GM23248 (cell line): ENCODE data around the gene DPM3. TPM values are rescaled to one million over a fixed set of nuclear protein-coding genes. Genes with fewer than 3 reads are reported as not detected.
A peak's percentile ranks its signal among the peaks of the same experiment; 100 is the strongest.

Experiments used
- DNase-seq: peaks from one replicate; pipeline ENCODE4 v3.0.0-alpha.2; 2015
- H2AFZ ChIP-seq: fragments of 200-600 bp; sonication (generic); 2 replicates; pipeline ENCODE4 v1.6.1; 2016; ENCODE audit warnings: antibody characterized with exemption
- H3F3A ChIP-seq: fragments of 200-600 bp; sonication (generic); 2 replicates; pipeline ENCODE4 v1.6.1; 2016; ENCODE audit warnings: mild to moderate bottlenecking, antibody characterized with exemption, mixed run types; ENCODE audit not compliant: insufficient read depth
- H3K27ac ChIP-seq: fragments of 200-600 bp; sonication (generic); 2 replicates; pipeline ENCODE4 v1.5.1; 2016; ENCODE audit warnings: mild to moderate bottlenecking
- H3K27me3 ChIP-seq: fragments of 200-600 bp; sonication (generic); replicated peaks from 2 replicates; pipeline ENCODE4 v1.6.1; 2016; ENCODE audit warnings: mild to moderate bottlenecking; ENCODE audit not compliant: insufficient read depth
- H3K36me3 ChIP-seq: fragments of 200-600 bp; sonication (generic); 2 replicates; pipeline ENCODE4 v1.6.1; 2016; ENCODE audit warnings: low read depth, mild to moderate bottlenecking
- H3K4me1 ChIP-seq: fragments of 200-600 bp; sonication (generic); 2 replicates; pipeline ENCODE4 v1.6.1; 2016; ENCODE audit warnings: mild to moderate bottlenecking; ENCODE audit not compliant: insufficient read depth
- H3K4me2 ChIP-seq: fragments of 200-600 bp; sonication (generic); one replicate; pipeline ENCODE4 v1.6.1; 2016; ENCODE audit warnings: mild to moderate bottlenecking; ENCODE audit not compliant: unreplicated experiment
- H3K4me3 ChIP-seq: fragments of 200-600 bp; sonication (generic); 2 replicates; pipeline ENCODE4 v1.5.1; 2016; ENCODE audit warnings: mild to moderate bottlenecking
- H3K79me2 ChIP-seq: fragments of 200-600 bp; sonication (generic); 2 replicates; pipeline ENCODE4 v1.6.1; 2016; ENCODE audit warnings: mild to moderate bottlenecking; ENCODE audit not compliant: insufficient read depth
- H3K9ac ChIP-seq: fragments of 200-600 bp; sonication (generic); 2 replicates; pipeline ENCODE4 v1.6.1; 2016; ENCODE audit warnings: mild to moderate bottlenecking
- H3K9me2 ChIP-seq: fragments of 200-600 bp; sonication (generic); 2 replicates; pipeline ENCODE4 v1.6.1; 2016; ENCODE audit warnings: mixed run types, mild to moderate bottlenecking, moderate library complexity; ENCODE audit not compliant: insufficient read depth
- H3K9me3 ChIP-seq: fragments of 200-600 bp; sonication (generic); one replicate; pipeline ENCODE4 v1.6.1; 2017; ENCODE audit warnings: low read depth
- H4K20me1 ChIP-seq: fragments of 200-600 bp; sonication (generic); 2 replicates; pipeline ENCODE4 v1.6.0; 2016; ENCODE audit not compliant: insufficient read depth
- EZH2 ChIP-seq: fragments of 200-600 bp; sonication (generic); IDR thresholded peaks from 2 replicates; pipeline ENCODE4 v1.6.1; 2018; ENCODE audit warnings: antibody characterized with exemption, mild to moderate bottlenecking; ENCODE audit not compliant: insufficient read depth, poor library complexity, severe bottlenecking
- EZH2phosphoT487 ChIP-seq: fragments of 200-600 bp; sonication (generic); IDR thresholded peaks from 2 replicates; pipeline ENCODE4 v1.6.1; 2018; ENCODE audit warnings: antibody characterized with exemption, moderate library complexity, mild to moderate bottlenecking, low read depth; ENCODE audit not compliant: insufficient read depth
- WGBS, 2 experiments: methylation state at CpG; one replicate each; pipeline ENCODE4 v1.1.6; 2015 to 2017; ENCODE audit warnings: low lambda C conversion rate in 2 of 2, low coverage in 1 of 2; ENCODE audit errors: missing lambda C conversion rate in 2 of 2; 5-methylcytosine and 5-hydroxymethylcytosine counted together
- in situ Hi-C: fragments of 300-500 bp; cut with MboI; formaldehyde crosslinking; loops from 2 replicates; pipeline ENCODE4 v1.15.0; 2020
- polyA plus RNA-seq: library from polyadenylated mRNA; unstranded; fragments of >200 nt; fragmentation: Nextera tagmentation; extraction: Ambion mirVana; gene quantifications from 2 replicates; pipeline ENCODE4 v1.2.1, GENCODE V29; 2016
- total RNA-seq: library from RNA; depleted of rRNA; stranded (reverse); fragments of >200 nt; shearing (Covaris generic); gene quantifications from 2 replicates; pipeline ENCODE4 v1.2.3, GENCODE V29; 2014

Gene DPM3
- total and polyA plus RNA-seq, 2 experiments from 2014 or later: 50.7 to 75.3 TPM

DNA sequence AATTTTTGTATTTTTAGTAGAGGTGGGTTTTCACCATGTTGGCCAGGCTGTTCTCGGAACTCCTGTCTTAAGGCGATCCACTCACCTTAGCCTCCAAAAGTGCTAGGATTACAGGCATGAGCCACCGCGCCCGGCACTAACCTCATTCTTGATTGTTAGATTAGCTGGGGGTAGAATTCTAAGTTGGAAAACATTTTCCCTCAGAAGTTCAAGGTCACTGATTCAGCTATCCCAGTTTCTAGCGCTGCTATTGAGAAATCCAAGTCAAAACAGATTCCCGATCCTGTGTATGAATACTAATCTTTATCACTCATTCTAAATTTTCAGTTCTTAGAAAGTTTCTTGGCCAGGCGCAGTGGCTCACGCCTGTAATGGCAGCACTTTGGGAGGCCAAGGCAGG lies 37.0 kb downstream of the DPM3 start:
- no peak overlapping the region for H2AFZ ChIP-seq
- H3K79me2 ChIP-seq: no peaks in the 10 kb centered on the region
- no peaks in the 10 kb centered on the region for H4K20me1 ChIP-seq
- no peaks in the 10 kb centered on the region for H3K9me2 ChIP-seq
- peaks cover 26% of the 10 kb centered on the region for H3K27me3 ChIP-seq
- H3K4me1 ChIP-seq: no peaks in the 10 kb centered on the region
- no peak overlapping the region for H3K4me3 ChIP-seq
- H3K9me3 ChIP-seq: no peaks in the 10 kb centered on the region
- H3K27ac ChIP-seq: no peak overlapping the region
- WGBS, 2 experiments: 78 to 79% methylated on average over 9 of the region's 9 CpGs
- in situ Hi-C loops: no loop called here
- TF ChIP-seq EZH2 (no peak), EZH2phosphoT487 (no peak)
- H3F3A ChIP-seq: no peaks in the 10 kb centered on the region
- H3K9ac ChIP-seq: no peak overlapping the region
- no peak for DNase-seq
- no peak overlapping the region for H3K4me2 ChIP-seq
- H3K36me3 ChIP-seq: no peaks in the 10 kb centered on the region

DNA sequence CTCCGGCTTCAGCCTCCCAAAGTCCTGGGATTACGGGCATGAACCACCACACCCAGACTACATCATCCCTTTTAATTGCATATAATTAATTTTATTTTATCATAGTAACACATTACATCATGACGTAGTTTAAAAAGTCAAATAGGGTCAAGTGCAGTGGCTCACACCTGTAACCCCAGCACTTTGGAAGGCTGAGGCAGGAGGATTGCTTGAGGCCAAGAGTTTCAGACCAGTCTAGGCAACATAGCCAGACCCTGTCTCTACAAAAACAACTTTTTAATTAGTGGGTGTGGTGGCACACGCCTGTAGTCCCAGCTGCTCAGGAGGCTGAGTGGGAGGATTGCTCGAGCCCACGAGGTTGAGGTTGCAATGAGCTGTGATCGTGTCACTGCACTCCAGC lies 41.0 kb downstream of the DPM3 start:
- H2AFZ ChIP-seq: no peak overlapping the region
- H3K36me3 ChIP-seq: no peaks in the 10 kb centered on the region
- WGBS, 2 experiments: 63 to 69% methylated on average over 7 of the region's 7 CpGs
- no peaks in the 10 kb centered on the region for H3K9me3 ChIP-seq
- no peak overlapping the region for H3K4me2 ChIP-seq
- H3K4me3 ChIP-seq: no peak overlapping the region
- H4K20me1 ChIP-seq: no peaks in the 10 kb centered on the region
- H3K4me1 ChIP-seq: no peaks in the 10 kb centered on the region
- no peak overlapping the region for H3K9ac ChIP-seq
- peaks cover 19% of the 10 kb centered on the region for H3K27me3 ChIP-seq
- H3K27ac ChIP-seq: no peak overlapping the region
- no peak for DNase-seq
- H3K79me2 ChIP-seq: no peaks in the 10 kb centered on the region
- TF ChIP-seq EZH2: no peak
- TF ChIP-seq EZH2phosphoT487: no peak
- H3F3A ChIP-seq: 0 out of 2 replicates have a peak, but pooled peaks cover 6% of the 10 kb centered on the region
- no peaks in the 10 kb centered on the region for H3K9me2 ChIP-seq
- in situ Hi-C loops: no loop called here

DNA sequence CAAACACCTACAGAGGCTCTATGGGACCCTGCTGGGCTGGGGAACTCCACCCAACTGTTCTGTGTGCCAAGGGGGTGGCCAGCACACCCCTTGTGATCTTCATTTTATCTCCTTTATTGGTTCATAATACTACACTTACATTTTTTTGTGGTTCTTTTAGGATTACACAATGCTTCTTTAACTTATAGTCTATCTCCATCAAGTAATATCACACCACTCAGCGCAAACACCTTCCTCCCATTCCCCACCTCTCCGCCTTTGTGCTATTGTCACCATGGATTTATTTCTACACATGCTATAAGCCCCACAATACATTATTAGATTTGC lies 45.7 kb downstream of the DPM3 start:
- no peaks in the 10 kb centered on the region for H3K9me3 ChIP-seq
- no peak overlapping the region for H2AFZ ChIP-seq
- H3K4me1 ChIP-seq: no peaks in the 10 kb centered on the region
- H3F3A ChIP-seq: 0 out of 2 replicates have a peak, but pooled peaks cover 6% of the 10 kb centered on the region
- H3K9me2 ChIP-seq: no peaks in the 10 kb centered on the region
- TF ChIP-seq EZH2: no peak
- TF ChIP-seq EZH2phosphoT487: no peak
- peaks cover 17% of the 10 kb centered on the region for H3K27me3 ChIP-seq
- H4K20me1 ChIP-seq: no peaks in the 10 kb centered on the region
- no peak overlapping the region for H3K4me3 ChIP-seq
- DNase-seq: no peak
- H3K36me3 ChIP-seq: no peaks in the 10 kb centered on the region
- H3K4me2 ChIP-seq: no peak overlapping the region
- in situ Hi-C loops: loop anchor here (5.0 kb wide), 1 partner anchor 73 kb away; no protein-coding TSS in a partner anchor
- 77 to 85% methylated on average over 2 of the region's 2 CpGs for WGBS, 2 experiments
- no peak overlapping the region for H3K9ac ChIP-seq
- no peak overlapping the region for H3K27ac ChIP-seq
- H3K79me2 ChIP-seq: no peaks in the 10 kb centered on the region

DNA sequence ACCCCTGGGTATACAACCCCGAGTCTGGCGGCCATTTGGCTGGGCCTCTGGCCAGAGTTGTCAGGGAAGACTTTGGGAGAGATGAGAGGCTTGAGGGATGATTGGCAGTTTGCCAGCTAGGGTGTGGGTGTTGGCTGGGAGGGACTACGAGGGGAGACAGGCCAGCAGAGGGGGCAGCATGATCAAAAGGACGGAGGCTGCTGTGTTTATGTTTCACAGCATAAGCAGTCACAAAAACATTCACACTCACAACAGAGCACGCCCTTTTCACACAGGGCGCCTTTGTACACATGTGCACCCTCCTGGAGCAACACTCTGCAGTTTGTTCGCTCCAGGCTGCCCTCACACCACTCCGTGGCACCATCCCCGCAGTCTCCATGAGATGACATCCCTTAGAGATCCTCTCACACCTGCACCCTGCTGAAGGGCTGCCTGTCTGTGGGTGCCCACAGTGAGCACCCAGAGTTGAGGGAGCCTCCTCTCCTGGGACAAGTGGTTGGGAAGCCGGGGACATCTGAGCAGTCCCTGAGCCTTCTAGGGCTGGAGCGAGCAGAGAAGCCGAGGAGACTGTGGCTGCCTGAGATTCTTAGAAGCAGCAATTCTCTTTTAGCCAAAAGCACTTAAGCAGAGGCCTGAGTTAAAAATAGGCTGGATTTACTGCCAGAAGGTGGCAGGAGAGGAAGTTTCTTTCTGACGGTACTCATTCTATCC lies 46.3 kb downstream of the DPM3 start:
- WGBS, 2 experiments: 13 to 16% methylated on average over 13 of the region's 13 CpGs
- TF ChIP-seq EZH2phosphoT487 (no peak), EZH2 (no peak)
- Histone ChIP-seq H3F3A (0 out of 2 replicates have a peak, but pooled peaks cover 6% of the 10 kb centered on the region), H3K9me3 (no peaks in the 10 kb centered on the region), H3K27ac (no peak overlapping the region), H3K9ac (no peak overlapping the region), H3K9me2 (no peaks in the 10 kb centered on the region), H3K4me1 (no peaks in the 10 kb centered on the region), H2AFZ (peak overlapping the region; percentile 49; the same call in 1 of the 2 replicates), H3K36me3 (no peaks in the 10 kb centered on the region), H3K4me2 (no peak overlapping the region), H3K79me2 (no peaks in the 10 kb centered on the region), H3K4me3 (no peak overlapping the region), H3K27me3 (peaks cover 17% of the 10 kb centered on the region), H4K20me1 (no peaks in the 10 kb centered on the region)
- DNase-seq: peak; percentile 58
- in situ Hi-C loops: loop anchor here (5.0 kb wide), 1 partner anchor 73 kb away; no protein-coding TSS in a partner anchor
